Testis (tissue), 2 donors: ENCODE results near the gene CAPG.

Source experiments
- POLR2A ChIP-seq: fragments of 450-650 bp; IDR thresholded peaks from one replicate; pipeline ENCODE4 v1.6.1; 2017; ENCODE audit warnings: antibody characterized with exemption, mild to moderate bottlenecking, moderate library complexity
- TF ChIP-seq, protein P1 (sequence below), 3 experiments: fragments of 450-650 bp in 2 of 3; fragments of 200-600 bp in 1 of 3; sonication (generic) in 1 of 3; IDR thresholded peaks; one replicate each; pipeline ENCODE4 v1.5.1; 2016 to 2019; ENCODE audit warnings: antibody characterized with exemption in 3 of 3, mild to moderate bottlenecking in 2 of 3, moderate library complexity in 1 of 3

DNA sequence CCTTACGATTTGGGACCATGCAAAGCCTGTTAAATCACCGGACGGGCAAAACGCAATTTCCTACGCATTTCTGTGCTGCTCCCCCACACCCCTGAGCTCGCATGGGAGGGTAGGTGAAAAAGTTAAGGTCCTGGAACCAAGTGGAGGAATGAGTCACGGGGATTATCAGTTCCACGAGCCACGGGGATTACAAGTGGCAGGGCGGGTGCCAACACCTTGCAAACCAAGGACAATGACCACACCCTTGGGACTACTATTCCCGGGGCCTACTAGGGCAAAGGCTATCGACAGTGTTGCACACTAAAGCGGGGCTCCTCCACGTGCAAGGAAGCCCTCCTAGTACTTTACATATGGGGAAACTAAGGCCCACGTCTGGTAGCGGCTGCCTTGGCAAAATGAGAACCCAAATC, 56.3 kb downstream of the CAPG start:
- TF ChIP-seq, protein P1, sequence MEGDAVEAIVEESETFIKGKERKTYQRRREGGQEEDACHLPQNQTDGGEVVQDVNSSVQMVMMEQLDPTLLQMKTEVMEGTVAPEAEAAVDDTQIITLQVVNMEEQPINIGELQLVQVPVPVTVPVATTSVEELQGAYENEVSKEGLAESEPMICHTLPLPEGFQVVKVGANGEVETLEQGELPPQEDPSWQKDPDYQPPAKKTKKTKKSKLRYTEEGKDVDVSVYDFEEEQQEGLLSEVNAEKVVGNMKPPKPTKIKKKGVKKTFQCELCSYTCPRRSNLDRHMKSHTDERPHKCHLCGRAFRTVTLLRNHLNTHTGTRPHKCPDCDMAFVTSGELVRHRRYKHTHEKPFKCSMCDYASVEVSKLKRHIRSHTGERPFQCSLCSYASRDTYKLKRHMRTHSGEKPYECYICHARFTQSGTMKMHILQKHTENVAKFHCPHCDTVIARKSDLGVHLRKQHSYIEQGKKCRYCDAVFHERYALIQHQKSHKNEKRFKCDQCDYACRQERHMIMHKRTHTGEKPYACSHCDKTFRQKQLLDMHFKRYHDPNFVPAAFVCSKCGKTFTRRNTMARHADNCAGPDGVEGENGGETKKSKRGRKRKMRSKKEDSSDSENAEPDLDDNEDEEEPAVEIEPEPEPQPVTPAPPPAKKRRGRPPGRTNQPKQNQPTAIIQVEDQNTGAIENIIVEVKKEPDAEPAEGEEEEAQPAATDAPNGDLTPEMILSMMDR (IDR thresholded peaks at IDR 0.05) = no peak
- TF ChIP-seq POLR2A = no peak
